DMS 273 (cell line): ENCODE data around the gene CWC22.
"Not testable (repeated sequence)": the region's sequence is repeated elsewhere in the genome, so short reads cannot be mapped to it uniquely, and the experiment has no call there.

ENCODE experiments used
- DNase-seq: peaks from one replicate; lab custom pipeline; 2025; ENCODE audit not compliant: unreplicated experiment; lab: John Stamatoyannopoulos, UW

Gene CWC22

DNA sequence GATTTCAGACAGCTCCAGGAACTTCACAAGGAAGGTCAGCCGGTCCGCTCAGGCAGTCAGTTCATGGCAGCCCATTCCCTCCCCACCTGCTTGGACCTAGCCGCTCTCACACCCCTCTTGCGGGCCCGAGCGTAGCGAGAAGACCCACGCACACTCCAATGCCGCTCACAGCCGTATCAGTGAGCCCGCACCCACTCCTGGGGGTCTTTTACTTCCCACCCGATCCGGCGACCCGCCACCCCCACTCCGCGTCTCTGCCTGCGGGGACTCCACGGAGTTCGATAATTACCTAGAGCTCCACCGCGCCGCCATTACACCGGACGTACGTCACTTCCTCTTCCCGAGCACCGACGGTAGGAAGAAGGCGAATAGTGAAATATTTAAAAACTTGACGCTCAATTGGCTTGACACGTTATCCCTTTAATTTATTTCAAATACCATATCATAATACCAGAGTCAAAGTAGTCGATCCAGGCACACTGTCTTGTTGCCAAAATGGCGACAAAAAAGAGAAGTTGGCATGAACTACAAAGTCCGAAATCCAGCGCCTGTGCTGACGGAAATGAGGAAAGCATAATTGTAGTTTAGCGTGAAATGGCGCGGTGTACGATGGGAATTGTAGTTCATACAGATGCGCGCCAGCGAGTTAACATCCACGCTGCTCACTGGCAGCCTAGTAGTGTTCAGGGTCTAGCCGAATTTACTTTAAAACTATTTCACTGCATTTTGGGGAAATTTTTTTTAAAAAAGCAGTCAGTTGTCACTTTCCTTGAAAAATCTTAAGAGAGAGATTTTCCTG is at the start of gene CWC22:
TSS of gene CWC22 (minus strand) at position 517 of the 799 bp plus-strand sequence. CDS start 13,956 bp downstream, outside the sequence.
- peak; percentile 96 for DNase-seq

DNA sequence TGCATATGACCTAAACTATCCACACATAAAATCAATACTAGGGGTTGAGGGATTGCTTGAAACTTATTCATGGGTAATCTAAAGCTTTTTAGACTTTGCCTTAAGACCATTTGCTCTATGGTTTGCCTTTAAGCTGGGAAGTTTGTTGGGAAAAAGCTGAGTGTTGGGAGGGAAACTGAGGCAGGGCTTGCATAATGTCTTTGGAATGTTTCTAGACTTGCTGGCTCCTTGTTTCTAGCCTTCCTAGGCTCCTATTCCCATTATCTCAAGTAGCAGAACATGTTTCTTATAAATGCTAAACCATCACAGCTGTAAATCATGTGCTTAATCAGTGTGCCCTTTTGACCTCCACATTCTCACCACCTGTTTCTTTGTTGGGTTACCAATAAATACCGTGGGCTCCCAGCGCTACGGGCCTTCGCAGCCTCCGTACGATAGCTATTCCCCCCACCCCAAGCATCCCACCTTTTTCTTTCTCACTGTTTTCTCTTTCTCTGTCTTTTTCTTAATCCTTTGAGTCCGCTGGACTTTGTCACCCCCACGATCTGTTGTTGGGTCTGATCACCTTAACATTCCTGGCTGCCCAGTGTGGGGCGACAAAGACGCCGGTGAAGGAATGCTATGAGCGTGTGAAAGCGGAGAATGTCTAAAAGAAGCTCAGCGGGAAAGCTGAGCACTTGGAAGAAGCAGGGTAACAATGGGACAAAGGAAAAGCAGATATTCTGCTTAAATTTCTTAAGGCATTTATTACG is 49.4 kb upstream of the CWC22 start:
- peak; percentile 15 for DNase-seq

DNA sequence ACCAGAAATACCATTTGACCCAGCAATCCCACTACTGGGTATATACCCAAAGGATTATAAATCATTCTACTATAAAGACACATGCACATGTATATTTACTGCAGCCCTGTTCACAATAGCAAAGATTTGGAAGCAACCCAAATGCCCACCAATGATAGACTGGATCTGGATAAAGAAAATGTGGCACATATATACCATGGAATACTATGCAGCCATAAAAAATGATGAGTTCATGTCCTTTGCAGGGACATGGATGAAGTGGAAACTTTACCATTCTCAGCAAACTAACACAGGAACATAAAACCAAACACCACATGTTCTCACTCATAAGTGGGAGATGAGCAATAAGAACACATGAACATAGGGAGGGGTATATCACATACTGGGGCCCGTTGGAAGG is 47.5 kb upstream of the CWC22 start:
- not testable (repeated sequence) for DNase-seq

- no peak for DNase-seq
These were observed 43.1 kb upstream of the CWC22 start for GRCh38 chr2:180050246-180050645.

GRCh38 chr2:180048251-180048650 is 41.2 kb upstream of the CWC22 start:
- DNase-seq: no peak

DNA sequence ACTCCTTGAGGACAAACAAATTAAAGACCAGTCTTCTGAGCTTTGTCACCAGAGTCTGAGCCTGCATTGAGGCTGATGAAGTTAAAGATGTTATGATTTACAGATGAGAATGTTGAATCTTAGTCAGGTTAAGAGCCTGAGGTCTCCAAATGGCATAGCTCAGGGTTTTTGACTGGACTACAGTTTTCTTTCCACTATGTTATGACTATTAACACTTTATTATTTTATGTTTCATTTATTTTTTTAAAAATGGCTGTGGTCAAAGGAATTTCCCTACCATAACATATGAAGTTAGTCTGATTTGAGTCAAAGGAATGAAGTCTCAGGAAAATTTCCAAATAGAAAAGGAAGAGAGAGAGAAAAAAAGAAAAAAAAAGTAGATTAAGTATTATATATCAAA is 39.7 kb upstream of the CWC22 start:
- DNase-seq: no peak

- DNase-seq: no peak
These were observed 39.1 kb upstream of the CWC22 start for GRCh38 chr2:180046202-180046601.

GRCh38 chr2:180040146-180040925 is 33.2 kb upstream of the CWC22 start:
- peak; percentile 13 for DNase-seq

DNA sequence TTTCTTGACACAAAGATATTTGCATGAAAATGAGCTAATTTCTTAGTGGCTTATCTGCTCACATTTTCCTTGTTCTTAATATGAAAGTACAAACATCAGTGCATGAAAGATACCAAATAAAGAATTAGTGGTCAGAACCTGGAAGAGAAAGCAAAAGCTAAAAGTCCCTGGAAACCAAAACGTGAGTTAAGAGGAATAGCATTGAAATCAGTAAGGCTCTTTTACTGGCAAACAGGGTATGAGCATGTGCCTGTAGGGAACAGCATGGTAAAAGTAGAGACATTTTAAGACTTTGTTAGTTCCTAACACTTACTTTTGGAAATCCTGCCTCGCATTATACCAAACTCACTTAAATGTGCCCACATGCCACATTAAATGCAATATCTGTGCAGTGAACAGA is 31.9 kb upstream of the CWC22 start:
- DNase-seq: peak; percentile 6

DNA sequence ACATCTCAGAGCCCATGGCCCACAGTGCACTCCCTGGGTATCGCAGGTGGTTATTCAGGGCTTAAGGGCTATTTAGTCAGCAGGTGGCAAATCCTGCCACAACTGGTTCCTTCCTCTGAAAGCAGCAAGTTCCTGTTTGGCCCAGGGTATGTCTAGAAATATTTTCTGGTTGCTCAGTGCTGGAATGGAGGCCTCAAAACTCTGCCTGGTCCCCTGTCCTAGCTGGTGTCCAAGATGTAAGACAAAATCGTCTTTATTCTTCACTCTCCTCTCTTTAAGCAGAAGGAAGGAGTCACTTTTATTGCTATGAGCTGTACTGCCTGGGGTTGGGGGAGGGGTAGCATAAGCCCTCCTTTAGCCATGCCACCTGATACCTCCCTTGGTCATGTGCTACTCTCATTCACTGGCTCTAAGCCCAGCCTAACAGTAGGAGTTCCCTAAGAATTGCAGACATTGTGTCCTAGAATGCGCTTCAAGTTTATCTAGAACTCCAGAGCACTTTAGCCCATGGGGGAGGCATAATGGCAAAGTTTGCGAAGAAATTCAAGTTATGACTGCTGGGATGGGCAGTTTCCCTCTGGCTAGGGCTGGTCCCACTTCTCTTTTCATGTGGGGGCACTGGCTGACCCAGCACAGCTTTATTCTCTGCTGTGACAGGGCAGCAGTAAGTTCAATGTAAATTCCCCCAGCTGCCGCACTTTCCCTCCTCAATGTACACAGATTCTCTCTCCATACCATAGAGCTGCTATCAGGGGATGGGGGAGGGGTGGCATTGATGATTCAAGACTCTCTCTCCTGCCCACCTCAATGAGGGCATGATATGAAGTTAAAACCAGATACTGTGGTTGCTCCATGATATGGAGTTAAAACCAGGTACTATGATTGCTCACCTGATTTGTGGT is 27.1 kb upstream of the CWC22 start:
- peak; percentile 96 for DNase-seq

GRCh38 chr2:180029575-180029974 is 22.5 kb upstream of the CWC22 start:
- DNase-seq: no peak

- DNase-seq: no peak
These were observed 14.8 kb upstream of the CWC22 start for GRCh38 chr2:180021850-180022249.

- no peak for DNase-seq
These were observed 10.7 kb upstream of the CWC22 start for GRCh38 chr2:180017784-180018183.

GRCh38 chr2:180016937-180017336 is 9.8 kb upstream of the CWC22 start:
- DNase-seq: no peak

- no peak for DNase-seq
These were observed 9.0 kb upstream of the CWC22 start for GRCh38 chr2:180015951-180016709.

GRCh38 chr2:180012523-180012922 is 5.4 kb upstream of the CWC22 start:
- DNase-seq: no peak

DNA sequence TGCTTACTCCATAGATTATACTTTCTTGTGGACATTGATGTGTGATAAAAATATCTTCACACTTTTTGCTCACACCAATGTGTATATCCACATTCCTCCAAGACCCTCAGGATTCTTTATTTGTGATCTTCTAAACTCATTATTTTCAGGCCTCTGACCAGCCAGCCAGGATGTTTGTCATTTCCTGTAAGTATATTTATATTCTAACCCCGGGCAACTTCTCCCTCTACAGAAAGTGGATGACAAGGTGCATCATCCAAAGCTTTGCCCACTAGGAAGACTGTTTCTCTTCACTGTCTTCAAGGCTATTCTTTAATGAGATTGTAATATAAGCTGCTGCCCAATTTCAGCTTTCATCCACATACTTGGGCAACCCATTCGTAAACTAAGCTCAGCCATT is 3.6 kb upstream of the CWC22 start:
- DNase-seq: no peak

- DNase-seq: peak; percentile 21
These were observed 866 bp downstream of the CWC22 start for GRCh38 chr2:180006231-180006630.

GRCh38 chr2:180005465-180005864 is 1.6 kb downstream of the CWC22 start:
- not testable (repeated sequence) for DNase-seq

DNA sequence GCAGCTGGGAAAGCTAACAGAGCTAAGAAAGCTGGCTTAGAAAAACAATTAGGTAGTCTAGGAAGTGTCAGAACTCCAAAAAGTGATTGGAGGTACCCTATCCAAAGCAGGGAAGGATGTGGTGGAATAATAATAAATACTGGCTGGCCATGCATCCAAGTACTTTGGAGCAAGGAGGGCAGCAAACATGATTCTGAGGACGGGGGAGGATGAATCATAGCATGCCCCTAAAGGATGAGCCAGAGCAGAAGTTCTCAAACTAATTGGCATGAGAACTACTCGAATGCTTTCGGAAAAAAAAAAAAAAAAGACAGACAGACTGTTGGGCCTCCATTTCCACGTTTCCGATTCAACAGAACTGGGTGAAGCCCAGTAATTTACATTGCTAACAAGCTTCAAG is 2.4 kb downstream of the CWC22 start:
- DNase-seq: no peak
